ENCODE measurements around the gene COG5.

DNA sequence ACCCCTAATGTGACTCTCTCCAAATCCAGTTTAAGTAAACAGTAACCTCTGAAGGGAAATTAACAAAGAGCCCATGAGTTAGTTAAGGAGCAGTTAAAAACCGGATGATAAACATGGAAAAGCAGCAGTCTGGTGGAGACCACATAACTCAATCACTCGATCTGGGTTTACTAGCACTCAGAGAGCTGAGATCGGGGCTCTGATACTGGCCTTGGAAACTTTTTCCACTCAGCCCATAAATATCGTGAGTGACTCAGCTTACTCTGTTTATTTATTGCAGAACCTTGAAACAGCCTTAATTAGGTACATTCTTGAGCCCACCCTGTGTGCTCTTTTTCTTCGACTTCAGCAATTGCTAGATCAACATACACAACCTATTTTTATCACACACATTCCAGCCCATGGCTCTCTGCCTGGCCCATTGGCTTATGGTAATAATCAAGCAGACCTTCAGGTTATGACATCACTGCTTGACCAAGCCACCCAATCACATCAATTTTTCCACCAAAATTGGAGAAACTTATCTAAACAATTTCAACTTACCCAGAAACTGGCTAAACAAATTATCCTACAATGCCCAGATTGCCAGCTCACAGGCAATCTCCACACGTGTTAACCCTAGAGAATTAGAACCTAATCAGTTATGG, 176.0 kb downstream of the COG5 start:
- TF ChIP-seq CTCF (IDR thresholded peaks at IDR 0.05 in 2 of 3, conservative IDR thresholded peaks at IDR 0.05 in 1 of 3; ENCODE audit: control insufficient read depth in 2 of 3, extremely low read depth in 1 of 3, insufficient read depth in 1 of 3, low read depth in 3 of 3, low read length in 3 of 3) (no peak), FOS (IDR thresholded peaks at IDR 0.05; ENCODE audit: borderline replicate concordance, extremely low read depth, insufficient read length) (no peak), SPI1 (IDR thresholded peaks at IDR 0.05; ENCODE audit: borderline replicate concordance, insufficient read depth, low read depth, low read length) (no peak), RAD51 (IDR thresholded peaks at IDR 0.05) (no peak), USF2 (IDR thresholded peaks at IDR 0.05; ENCODE audit: borderline replicate concordance, low read depth, low read length) (no peak), ZZZ3 (IDR thresholded peaks at IDR 0.05; ENCODE audit: control insufficient read depth, insufficient read length, low read depth) (no peak), TAF1 (IDR thresholded peaks at IDR 0.05; ENCODE audit: borderline replicate concordance, low read depth, low read length) (no peak), TCF12 (IDR thresholded peaks at IDR 0.05; ENCODE audit: low read depth, low read length) (no peak), POLR2AphosphoS5 (IDR thresholded peaks at IDR 0.05; ENCODE audit: low read length) (no peak)
- TF ChIP-seq, protein P1, sequence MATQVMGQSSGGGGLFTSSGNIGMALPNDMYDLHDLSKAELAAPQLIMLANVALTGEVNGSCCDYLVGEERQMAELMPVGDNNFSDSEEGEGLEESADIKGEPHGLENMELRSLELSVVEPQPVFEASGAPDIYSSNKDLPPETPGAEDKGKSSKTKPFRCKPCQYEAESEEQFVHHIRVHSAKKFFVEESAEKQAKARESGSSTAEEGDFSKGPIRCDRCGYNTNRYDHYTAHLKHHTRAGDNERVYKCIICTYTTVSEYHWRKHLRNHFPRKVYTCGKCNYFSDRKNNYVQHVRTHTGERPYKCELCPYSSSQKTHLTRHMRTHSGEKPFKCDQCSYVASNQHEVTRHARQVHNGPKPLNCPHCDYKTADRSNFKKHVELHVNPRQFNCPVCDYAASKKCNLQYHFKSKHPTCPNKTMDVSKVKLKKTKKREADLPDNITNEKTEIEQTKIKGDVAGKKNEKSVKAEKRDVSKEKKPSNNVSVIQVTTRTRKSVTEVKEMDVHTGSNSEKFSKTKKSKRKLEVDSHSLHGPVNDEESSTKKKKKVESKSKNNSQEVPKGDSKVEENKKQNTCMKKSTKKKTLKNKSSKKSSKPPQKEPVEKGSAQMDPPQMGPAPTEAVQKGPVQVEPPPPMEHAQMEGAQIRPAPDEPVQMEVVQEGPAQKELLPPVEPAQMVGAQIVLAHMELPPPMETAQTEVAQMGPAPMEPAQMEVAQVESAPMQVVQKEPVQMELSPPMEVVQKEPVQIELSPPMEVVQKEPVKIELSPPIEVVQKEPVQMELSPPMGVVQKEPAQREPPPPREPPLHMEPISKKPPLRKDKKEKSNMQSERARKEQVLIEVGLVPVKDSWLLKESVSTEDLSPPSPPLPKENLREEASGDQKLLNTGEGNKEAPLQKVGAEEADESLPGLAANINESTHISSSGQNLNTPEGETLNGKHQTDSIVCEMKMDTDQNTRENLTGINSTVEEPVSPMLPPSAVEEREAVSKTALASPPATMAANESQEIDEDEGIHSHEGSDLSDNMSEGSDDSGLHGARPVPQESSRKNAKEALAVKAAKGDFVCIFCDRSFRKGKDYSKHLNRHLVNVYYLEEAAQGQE (IDR thresholded peaks at IDR 0.05; ENCODE audit: low read depth, low read length), result no peak
- TF ChIP-seq, protein P2, sequence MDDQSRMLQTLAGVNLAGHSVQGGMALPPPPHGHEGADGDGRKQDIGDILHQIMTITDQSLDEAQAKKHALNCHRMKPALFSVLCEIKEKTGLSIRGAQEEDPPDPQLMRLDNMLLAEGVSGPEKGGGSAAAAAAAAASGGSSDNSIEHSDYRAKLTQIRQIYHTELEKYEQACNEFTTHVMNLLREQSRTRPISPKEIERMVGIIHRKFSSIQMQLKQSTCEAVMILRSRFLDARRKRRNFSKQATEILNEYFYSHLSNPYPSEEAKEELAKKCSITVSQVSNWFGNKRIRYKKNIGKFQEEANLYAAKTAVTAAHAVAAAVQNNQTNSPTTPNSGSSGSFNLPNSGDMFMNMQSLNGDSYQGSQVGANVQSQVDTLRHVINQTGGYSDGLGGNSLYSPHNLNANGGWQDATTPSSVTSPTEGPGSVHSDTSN (IDR thresholded peaks at IDR 0.05; ENCODE audit: insufficient replicate concordance, low read depth, low read length), result no peak
